HL-60/S4 treated with retinoic acid at 250 ng/mL for 4 days and 3 days (cell line): Measurements from ENCODE around the gene GDF2.

Experiments used
- in situ Hi-C: fragments of 300-500 bp; cut with MboI; formaldehyde crosslinking; loops from 2 replicates; pipeline ENCODE4 v1.7.0; 2022; ENCODE audit warnings: low sequenced_read_pairs

Gene GDF2

DNA sequence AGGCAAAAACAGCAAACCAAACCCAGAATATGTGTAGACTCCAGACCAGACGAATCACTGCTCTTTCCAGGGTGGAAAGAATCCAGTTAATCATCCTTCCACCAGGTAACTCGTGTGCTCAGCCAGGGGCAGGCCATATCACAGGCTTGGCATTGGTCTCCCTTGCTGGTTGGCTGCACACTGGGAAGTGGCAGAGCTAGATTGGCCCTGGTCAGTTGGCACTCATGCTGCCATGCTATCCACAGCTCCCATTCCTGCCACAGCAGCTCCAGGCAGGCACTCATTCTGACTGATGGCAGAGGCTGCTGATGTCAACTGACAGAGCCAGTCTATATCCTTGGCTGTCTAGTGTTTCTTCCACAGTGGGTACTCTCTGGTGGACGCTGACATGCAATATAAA is 31.9 kb upstream of the GDF2 start:
- in situ Hi-C loops, result no loop called here

DNA sequence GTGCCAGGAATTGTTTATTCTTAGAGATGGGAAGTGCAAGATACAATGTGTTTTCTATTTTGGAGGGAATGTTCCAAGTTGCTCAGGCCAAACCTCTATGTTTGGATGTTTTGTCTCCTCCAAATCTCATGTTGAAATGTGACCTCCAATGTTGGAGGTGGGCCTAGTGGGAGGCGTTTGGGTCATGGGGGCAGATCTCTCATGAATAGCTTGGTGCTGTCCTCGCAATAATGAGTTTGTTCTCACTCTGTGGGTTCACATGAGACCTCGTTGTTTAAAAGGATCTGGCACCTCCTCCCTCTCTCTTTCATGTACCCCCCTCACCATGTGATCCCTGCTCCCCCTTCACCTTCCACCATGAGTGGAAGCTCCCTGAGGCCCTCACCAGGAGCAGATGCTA is 30.6 kb upstream of the GDF2 start:
- in situ Hi-C loops, result no loop called here

DNA sequence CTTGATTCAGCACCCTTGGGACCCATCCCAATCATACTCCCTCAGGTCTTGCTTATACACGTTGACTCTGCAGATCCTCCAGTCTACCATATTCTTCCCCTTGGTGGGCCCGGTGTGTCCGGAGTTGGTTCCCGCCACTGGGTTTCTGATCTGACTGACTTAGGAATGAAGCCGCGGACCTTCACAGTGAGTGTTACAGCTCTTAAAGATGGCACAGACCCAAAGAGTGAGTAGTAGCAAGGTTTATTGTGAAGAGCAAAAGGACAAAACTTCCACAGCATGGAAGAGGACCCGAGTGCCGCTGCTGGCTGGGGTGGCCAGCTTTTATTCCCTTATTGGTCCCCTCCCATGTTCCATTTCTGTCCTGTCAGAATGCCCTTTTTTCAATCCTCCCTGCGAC is 28.2 kb upstream of the GDF2 start:
- in situ Hi-C loops, result no loop called here

DNA sequence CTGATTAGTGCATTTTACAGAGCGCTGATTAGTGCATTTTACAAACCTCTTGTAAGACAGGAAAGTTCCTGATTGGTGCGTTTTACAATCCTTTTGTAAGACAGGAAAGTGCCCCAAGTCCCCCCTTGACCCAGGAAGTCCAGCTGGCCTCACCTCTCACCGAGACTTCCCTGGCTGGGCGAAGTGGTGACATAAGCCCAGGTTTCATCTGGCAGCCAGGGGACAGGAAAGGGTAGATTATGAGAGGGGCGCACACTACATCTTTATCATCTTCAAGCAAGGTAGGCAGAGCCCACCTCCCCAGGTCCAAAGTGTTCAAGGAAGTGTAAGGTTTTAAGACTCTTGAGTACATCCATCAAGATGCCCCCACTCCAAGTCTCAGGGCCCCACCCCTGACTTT is 27.8 kb upstream of the GDF2 start:
- in situ Hi-C loops, result no loop called here

DNA sequence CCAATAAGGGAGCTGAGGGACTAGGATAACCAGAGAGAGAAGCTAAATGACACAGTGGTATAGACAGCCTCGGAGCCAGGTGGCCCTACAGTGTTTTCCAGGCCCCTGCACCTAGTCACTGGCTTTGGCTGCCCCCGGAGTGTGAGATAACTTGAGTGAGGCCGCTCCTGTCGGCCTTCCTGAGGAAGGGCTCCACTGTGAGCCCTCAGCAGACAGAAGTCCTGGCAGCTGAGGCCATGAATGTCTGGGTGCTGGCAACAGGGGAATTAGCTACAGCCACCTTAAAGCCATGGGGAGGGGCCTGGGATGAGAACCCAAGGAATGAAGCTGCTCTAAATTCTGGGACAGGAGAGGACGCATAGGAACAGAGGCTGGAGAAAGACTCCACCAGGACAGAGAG is 26.8 kb upstream of the GDF2 start:
- in situ Hi-C loops, result no loop called here

DNA sequence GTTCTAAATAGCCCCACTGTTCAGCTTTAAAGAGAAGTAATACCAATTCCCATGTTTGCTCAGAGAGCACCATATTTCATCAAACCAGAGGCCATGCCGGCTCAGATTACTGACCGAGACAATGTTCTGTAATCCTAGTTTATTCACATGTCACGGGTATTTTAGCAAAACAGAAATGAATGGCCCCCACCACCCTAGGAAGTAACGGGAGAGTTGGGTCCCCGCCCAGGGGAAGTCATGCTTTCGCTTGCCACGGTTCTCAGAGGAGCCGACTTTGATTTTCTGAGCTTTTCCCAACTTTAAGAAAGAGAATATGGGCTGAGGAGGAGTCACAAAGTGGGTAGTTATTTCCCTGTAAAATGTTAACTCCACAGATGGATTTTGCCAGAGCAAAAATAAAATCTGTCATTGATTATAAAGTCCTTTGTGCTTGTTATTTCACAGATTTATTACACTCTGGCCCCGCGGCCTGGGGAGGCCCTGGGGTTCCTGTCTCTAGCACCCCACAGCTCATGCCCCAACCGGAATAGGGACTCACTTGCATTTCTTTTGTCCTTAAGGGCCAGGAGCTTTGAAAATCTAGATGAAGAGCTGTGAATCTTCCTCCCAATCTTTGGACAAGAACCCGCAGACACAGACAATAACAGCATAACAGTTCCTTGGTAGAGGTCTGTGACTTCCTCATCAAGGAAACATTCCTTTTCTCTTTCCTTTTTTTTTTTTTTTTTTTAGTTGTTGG is 25.9 kb upstream of the GDF2 start:
- in situ Hi-C loops, result no loop called here

DNA sequence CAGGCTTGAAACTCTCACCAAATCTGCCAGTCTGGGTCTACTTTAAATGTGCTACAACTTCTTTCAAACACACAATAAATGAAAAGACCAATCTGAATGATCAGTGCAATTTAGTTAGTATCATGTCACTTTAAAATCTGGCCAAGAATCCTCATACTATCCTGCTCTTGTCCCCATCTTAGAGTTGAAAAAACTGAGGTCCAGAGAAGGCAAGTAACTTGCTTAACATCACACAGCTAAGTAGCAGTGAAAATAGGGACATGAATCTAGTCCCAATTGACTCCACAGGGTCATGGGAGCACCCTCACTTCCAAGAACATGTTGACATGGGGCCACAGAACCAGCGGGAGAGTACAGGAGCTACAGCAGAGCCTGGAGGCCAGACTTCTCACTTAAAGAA is 25.3 kb upstream of the GDF2 start:
- in situ Hi-C loops, result no loop called here

DNA sequence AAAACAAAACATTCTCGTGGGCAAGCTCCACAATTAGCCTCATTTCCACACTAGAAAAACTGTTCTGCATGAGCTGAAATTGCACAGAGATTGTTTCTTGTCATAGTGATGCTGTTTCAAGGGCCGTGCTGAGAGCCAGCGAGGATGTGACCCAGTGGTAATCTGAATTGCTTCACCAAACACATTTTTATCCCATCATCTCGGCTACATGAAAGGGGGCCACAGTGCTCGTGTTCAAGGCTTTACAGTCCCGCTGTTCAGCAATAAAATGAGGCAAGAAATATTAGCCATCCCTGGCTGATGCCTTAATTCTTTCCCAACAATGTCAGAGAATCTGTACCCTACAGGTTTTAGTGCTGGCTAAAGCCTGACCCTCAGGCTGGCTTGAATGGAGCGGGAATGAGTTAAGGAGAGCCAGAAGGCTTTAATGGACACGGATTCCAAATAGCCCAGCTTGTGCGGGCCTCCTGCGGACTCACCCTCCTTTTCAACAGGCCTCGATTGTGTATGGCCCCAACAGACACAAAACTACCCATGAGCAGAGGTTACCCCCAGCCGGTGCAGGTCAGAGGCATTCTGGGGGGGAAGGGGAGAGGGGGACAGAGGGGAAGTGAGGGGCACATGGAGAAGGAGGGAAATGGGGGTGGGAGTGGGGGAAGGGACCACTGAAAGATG is 24.3 kb upstream of the GDF2 start:
- in situ Hi-C loops, result no loop called here

DNA sequence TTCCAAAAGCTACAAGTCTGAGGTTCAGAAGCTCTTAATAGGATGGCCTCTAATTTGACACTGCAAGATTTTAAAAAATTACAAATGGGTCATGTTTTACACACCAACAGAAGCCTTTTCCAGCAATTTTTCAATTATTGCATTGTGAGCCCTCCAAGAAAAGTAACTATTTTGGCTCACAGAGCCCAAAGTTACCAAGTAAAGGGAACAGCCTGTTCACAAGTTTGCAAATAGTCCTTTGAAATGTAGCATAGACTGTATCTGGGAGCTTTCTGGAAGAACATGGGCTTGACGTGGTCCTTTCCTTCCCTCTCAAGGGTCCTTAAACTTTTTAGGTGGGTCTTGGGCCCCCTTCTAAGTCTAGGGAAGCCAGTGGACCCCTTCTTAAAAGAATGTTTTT is 23.5 kb upstream of the GDF2 start:
- in situ Hi-C loops, result no loop called here

DNA sequence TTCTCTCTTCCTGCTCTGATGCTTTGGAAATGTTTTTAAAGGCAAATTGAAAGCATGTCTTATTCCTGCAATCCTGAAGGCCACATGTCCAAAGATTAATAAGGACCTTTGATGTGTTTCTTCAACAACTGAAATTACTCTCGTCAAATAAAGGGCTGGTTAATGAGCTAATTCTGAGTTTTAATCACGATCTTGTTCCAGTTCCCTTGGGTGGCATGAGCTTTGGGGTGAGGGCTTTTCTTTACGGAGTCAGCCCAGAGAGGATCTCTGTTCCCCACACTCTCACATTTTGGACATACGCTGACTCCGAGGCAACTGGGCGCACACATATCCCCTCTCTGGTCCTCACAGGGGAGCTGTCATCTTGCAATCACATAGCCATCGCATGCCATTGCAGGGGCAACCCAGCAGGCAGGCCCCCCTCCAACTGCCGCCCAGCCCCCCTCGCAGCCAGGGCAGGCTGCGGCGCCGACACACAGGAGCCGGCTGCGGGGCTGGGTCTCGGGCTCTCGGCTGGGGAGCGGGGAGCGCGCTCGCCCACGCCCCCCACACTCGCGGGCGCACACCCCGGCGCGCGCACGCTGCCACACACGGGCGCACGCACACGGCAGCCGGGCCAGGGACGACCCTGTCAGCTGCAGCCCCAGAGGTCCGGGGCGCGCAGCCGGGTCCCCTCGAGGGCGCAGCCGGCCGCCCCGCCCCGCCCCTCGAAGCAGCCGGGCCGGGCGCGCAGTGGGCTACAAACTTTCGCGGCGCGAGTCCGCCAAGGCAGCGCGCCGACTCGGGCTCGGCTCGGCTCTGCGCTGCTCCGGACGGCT is 22.4 kb upstream of the GDF2 start, which contains the start of gene GDF10:
GDF10 (plus strand) TSS at position 587 of the 818 bp plus-strand sequence. CDS start 455 bp downstream, outside the sequence.
- in situ Hi-C loops, result loop anchor here (10.0 kb wide), 1 partner anchor 265 kb away; no protein-coding TSS in a partner anchor

DNA sequence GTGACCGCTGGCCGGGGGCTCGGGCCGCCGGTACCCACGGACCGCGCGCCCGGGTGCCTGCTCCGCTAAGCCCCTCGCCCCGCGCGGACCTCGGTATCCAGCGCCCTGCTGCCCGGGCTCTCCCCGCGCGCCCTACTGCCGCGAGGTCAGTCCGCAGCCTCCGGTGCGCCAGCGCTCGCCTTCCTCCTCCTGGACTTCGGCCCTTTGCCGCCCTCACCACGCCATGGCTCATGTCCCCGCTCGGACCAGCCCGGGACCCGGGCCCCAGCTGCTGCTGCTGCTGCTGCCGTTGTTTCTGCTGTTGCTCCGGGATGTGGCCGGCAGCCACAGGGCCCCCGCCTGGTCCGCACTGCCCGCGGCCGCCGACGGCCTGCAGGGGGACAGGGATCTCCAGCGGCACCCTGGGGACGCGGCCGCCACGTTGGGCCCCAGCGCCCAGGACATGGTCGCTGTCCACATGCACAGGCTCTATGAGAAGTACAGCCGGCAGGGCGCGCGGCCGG is 21.8 kb upstream of the GDF2 start:
- in situ Hi-C loops, result loop anchor here (10.0 kb wide), 1 partner anchor 266 kb away; no protein-coding TSS in a partner anchor

DNA sequence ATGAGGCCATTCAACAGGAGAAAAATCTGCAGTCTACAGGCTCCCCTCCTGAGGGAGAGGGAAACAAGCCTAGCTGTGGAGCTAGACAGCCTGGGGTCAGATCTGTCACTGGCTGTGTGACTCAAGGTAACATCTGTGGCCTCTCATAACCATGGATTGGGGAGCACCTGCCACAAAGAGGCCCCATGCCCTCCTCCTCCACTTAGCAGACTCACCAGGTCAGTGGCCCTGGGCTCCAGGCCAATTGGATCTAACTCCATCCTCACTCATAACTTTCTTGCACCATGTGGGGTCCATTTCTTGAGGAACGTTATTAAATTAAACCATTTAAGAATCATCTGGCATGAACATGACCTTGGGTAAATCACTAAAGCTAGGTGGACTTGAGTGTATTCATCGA is 20.4 kb upstream of the GDF2 start:
- in situ Hi-C loops, result loop anchor here (10.0 kb wide), 1 partner anchor 267 kb away; no protein-coding TSS in a partner anchor

DNA sequence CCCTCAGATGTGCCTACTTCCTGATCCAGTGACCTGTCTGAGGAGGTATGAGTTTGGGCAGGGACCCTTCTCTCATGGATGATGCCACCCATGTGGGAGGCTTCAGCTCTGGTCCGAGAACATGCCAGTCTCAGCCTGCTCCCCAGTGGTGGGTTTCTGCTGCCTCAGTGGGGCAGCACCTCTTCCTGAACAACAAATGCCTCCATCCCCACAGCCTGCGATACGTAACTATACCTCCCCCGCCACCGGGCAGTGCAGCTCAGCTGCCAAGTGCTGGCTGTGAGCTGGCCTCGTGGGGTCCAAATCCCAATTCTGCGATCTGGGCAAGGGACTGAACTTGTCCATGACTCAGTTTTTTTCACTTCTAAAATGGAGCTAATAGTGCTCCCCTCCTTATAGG is 19.1 kb upstream of the GDF2 start:
- in situ Hi-C loops, result loop anchor here (10.0 kb wide), 1 partner anchor 268 kb away; no protein-coding TSS in a partner anchor

DNA sequence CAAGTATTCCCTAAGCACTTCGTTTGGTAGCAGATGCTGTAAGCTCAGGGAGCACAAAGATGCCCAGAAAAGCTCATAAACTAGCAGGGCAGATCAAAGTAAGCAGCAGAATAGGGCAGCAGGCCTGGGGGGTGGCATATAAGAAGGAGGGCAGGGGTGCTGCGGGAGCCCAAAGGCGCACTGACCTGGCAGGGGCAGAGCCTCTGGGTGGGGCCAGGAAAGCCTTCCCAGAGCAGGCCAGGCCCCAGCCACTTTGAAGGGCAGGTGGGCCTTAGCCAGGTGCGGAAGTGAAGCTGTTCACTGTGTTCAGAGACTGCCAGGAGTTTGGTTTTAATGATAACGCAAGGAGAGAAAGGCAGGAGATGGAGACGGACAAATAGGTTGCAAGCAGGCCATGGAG is 18.4 kb upstream of the GDF2 start:
- in situ Hi-C loops, result loop anchor here (10.0 kb wide), 1 partner anchor 269 kb away; no protein-coding TSS in a partner anchor

DNA sequence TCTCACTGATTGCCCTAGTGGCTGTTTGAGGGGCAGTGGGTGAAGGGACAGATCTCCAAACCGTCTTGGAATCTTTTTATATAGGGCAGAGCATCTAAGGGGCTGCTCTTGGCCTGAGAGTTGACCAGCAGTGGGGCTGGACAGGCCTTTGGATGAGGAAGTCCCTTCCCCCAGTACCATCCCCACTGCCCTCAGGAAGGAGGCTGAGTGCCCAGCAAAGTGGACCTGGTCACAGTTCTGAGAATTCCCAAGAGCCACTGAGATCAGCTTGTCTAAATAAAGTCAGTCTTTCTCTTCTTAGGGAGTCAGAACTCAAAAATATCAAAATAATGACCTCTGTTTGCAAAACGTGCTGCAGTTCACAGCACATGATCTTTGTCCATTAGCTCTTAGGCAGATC is 16.7 kb upstream of the GDF2 start:
- in situ Hi-C loops, result loop anchor here (10.0 kb wide), 1 partner anchor 271 kb away; no protein-coding TSS in a partner anchor

DNA sequence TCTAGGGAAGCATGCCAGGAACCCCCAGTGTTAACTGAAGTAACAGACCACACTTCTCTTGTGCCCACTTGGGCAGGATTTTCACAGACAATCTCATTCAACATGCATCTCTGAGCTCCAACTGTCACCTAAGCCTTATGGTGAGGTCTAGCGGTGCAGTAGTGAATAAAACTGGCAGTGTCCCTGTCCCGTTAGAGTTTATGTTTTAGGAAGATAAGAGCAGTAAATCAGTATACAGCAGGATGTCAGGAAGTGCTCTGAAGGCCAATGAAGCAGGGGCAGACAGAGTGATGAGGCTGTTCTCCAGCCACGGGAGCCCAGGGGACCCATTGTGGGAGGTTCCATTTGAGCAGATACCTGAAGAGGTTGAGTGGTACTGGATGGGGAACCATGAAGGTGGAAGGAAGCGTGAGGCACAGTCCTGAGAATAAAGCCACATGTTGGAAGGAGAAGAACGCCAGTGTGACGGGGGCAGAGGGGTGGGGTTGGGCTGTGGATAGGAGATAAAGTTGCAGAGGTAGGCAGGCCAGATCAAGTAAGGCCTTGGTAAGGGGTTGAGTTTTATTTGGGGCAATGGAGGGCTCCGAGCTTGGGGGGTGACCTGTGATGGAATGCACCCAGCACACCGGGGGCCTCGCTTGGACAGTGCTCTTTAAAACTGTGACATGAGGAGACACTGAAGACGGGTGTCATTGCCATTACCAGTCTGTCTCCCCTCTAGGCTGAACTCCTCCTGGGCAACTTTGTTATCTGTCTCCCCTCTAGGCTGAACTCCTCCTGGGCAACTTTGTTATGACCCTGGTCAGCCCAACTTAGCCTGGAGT is 15.7 kb upstream of the GDF2 start:
- in situ Hi-C loops, result loop anchor here (10.0 kb wide), 1 partner anchor 272 kb away; no protein-coding TSS in a partner anchor

DNA sequence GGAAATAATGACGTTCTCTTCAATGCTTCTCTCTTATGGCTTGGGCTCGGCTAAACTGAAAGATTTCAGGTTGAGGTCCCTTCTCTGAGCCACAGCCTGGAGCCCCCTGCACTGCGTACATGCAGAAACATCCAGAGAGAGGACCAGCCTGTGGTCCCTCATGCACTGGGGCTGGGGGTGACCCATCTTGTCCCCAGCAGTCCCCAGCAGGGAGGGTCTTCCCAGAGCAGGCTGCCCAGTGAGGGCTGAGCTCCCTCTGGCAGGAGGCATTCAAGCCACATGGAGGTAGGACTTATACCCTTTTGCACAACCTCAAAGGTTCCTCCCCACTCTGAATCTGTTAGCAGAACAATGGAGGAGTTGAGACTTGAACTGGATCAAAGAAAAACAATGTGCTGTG is 14.9 kb upstream of the GDF2 start:
- in situ Hi-C loops, result loop anchor here (10.0 kb wide), 1 partner anchor 273 kb away; no protein-coding TSS in a partner anchor

DNA sequence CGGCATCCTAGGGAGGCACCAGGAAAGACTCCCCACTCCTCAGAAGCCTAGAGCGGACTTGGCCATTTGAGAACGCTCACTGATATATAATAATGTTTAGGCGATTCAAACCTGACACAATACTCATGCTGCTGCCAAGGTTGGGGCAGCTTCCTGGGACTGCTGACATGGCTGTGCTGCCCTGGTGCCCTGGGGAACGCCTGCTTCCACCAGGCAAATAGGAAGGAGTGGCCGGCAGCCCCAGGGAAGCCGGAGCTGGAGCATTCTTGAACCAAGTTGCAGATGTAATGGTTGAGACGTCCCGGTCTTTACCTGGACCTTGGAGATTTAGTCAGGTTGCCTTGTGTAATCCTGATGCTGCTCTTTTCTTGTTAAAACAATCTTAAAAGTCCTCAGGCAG is 13.5 kb upstream of the GDF2 start:
- in situ Hi-C loops, result loop anchor here (10.0 kb wide), 1 partner anchor 274 kb away; no protein-coding TSS in a partner anchor

DNA sequence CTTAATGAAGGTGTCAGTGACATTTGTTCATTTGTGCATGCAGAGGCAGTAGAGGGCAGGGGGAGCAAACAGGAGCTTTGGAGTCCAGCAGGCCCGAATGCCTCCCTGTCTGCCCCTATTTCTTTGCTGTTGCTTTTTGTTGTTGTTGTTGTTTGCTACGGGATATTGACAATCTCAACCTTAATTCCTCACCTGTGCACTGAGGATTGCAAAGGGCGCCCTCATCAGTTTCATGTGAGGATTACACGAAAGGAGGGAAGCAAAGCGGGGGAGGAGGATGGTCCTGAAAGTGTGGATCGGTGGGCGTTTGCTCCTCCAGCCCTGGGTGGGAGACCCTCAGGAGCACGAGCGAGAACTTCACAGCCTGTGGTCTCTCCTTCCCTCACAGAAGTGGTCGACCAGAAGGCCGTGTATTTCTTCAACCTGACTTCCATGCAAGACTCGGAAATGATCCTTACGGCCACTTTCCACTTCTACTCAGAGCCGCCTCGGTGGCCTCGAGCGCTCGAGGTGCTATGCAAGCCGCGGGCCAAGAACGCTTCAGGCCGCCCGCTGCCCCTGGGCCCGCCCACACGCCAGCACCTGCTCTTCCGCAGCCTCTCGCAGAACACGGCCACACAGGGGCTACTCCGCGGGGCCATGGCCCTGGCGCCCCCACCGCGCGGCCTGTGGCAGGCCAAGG is 12.7 kb upstream of the GDF2 start:
- in situ Hi-C loops, result loop anchor here (10.0 kb wide), 1 partner anchor 275 kb away; no protein-coding TSS in a partner anchor
